ENCODE measurements around the gene MYOZ3. TPM values are rescaled to one million over a fixed set of nuclear protein-coding genes. Genes with fewer than 3 reads are reported as not detected.

Gene MYOZ3
- total and polyA plus RNA-seq, 2 of the 8 experiments (the other 6 are each of a cell fraction or from before 2014, with no cell fraction given) = 9.6 to 19.1 TPM

- no peak overlapping the region for H3K56ac ChIP-seq (replicated peaks; ENCODE audit: insufficient read length, low read depth, low read length)
- no peak overlapping the region for H2BK12ac ChIP-seq (ENCODE audit: low read depth, low read length)
- no peak overlapping the region for H2BK120ac ChIP-seq (replicated peaks; ENCODE audit: low read depth, low read length)
- H3K79me2 ChIP-seq (ENCODE audit: control insufficient read depth in 1 of 2, insufficient read depth in 2 of 2, low read length in 2 of 2) = no peaks in the 10 kb centered on the region
- H3K27me3 ChIP-seq (replicated peaks in 1 of 4; ENCODE audit: control insufficient read depth in 3 of 4, extremely low read depth in 1 of 4, insufficient read depth in 3 of 4, low read length in 3 of 4) = no peaks in the 10 kb centered on the region
- no peak overlapping the region for H4K91ac ChIP-seq (replicated peaks; ENCODE audit: insufficient read length, low read length)
- H3K23ac ChIP-seq (ENCODE audit: insufficient read length) = no peak overlapping the region
- H2AFZ ChIP-seq (ENCODE audit: low read length) = no peak overlapping the region
- no peaks in the 10 kb centered on the region for H3K36me3 ChIP-seq (ENCODE audit: control insufficient read depth in 2 of 4, insufficient read depth in 4 of 4, low read length in 3 of 4)
- FAIRE-seq (no peak), DNase-seq (ENCODE audit: low read depth in 1 of 2, low spot score in 2 of 2) (no peak)
- no peak overlapping the region for H3K4me3 ChIP-seq (ENCODE audit: extremely low read depth in 1 of 4, insufficient read depth in 2 of 4, low read depth in 3 of 4, low read length in 4 of 4)
- H3K79me1 ChIP-seq (ENCODE audit: low read depth, low read length) = no peaks in the 10 kb centered on the region
- H4K8ac ChIP-seq (ENCODE audit: extremely low read depth, insufficient read depth, low read length) = no peak overlapping the region
- 64% methylated on average over 1 of the region's 1 CpG; no CpG with 5 or more reads in 1 of the 2 experiments for WGBS, 2 experiments (ENCODE audit: extremely low coverage in 1 of 2, insufficient coverage in 1 of 2, insufficient read length in 1 of 2, insufficient replicate concordance in 2 of 2, low coverage in 1 of 2, low lambda C conversion rate in 2 of 2, missing lambda C conversion rate in 1 of 2)
- no peak overlapping the region for H2BK15ac ChIP-seq (ENCODE audit: low read length)
- H2BK20ac ChIP-seq (ENCODE audit: low read length) = no peak overlapping the region
- H3K23me2 ChIP-seq (ENCODE audit: low read depth, low read length) = no peaks in the 10 kb centered on the region
- H3K4me1 ChIP-seq (replicated peaks in 1 of 4; ENCODE audit: control insufficient read depth in 3 of 4, insufficient read depth in 4 of 4, low read length in 3 of 4) = peaks cover 0 to 22% (median 13%) of the 10 kb centered on the region in 4 experiments; a peak in 5 of 7 replicates
- ChIA-PET POLR2A (ENCODE audit: partially characterized antibody) (interaction anchor here (0.7 to 1.9 kb wide), 3 partner anchors 10 to 188 kb away, joined by 3 to 6 read pairs (median 3); partner anchors contain the start of gene RPS14), CTCF (ENCODE audit: partially characterized antibody) (interaction anchor here (0.7 to 18.4 kb wide), 4 partner anchors 18 to 76 kb away, joined by 3 to 247 read pairs (median 7); partner anchors contain the start of gene MYOZ3)
- no peak overlapping the region for H2AK5ac ChIP-seq (ENCODE audit: low read depth, low read length)
- H4K20me1 ChIP-seq (replicated peaks in 1 of 2; ENCODE audit: control insufficient read depth in 1 of 2, insufficient read depth in 2 of 2, low read length in 2 of 2) = no peaks in the 10 kb centered on the region
- no peak overlapping the region for H3K18ac ChIP-seq (ENCODE audit: extremely low read depth, low read length)
- no peak overlapping the region for H3K4ac ChIP-seq (replicated peaks; ENCODE audit: insufficient read length, low read depth, low read length)
- no peaks in the 10 kb centered on the region for H3K9me3 ChIP-seq (ENCODE audit: insufficient read depth in 2 of 2, low read depth in 1 of 2, low read length in 1 of 2)
- no peak overlapping the region for H3K9ac ChIP-seq (replicated peaks in 1 of 4; ENCODE audit: extremely low read depth in 1 of 4, low read depth in 3 of 4, low read length in 3 of 4)
- H4K5ac ChIP-seq (ENCODE audit: insufficient read length, low read depth, low read length) = no peak overlapping the region
- H3K27ac ChIP-seq (ENCODE audit: low read depth, low read length) = no peak overlapping the region
- H3K14ac ChIP-seq (ENCODE audit: insufficient read length) = no peak overlapping the region
- peak overlapping the region in 1 of 2 experiments; percentile 50; a peak in 2 of 4 replicates for H3K4me2 ChIP-seq (ENCODE audit: insufficient read depth in 1 of 2, low read depth in 2 of 2, low read length in 2 of 2)
- H2BK5ac ChIP-seq (ENCODE audit: low read depth, low read length) = no peak overlapping the region
- TF ChIP-seq SP1 (IDR thresholded peaks at IDR 0.05; ENCODE audit: low read depth, low read length) (no peak), KDM5A (IDR thresholded peaks at IDR 0.05; ENCODE audit: low read length) (no peak), CTCF (IDR thresholded peaks at IDR 0.05; ENCODE audit: control extremely low read depth in 1 of 3, insufficient read depth in 1 of 3, low read depth in 1 of 3, low read length in 3 of 3) (no peak), EP300 (IDR thresholded peaks at IDR 0.05; ENCODE audit: borderline replicate concordance in 1 of 2, low read depth in 2 of 2, low read length in 2 of 2) (no peak), E2F6 (IDR thresholded peaks at IDR 0.05) (no peak), BCL11A (IDR thresholded peaks at IDR 0.05; ENCODE audit: low read depth in 2 of 2, low read length in 2 of 2) (no peak), FOSL1 (IDR thresholded peaks at IDR 0.05; ENCODE audit: insufficient read depth, low read depth, low read length) (no peak), SRF (IDR thresholded peaks at IDR 0.05; ENCODE audit: low read depth, low read length) (no peak), GTF2F1 (IDR thresholded peaks at IDR 0.05; ENCODE audit: borderline replicate concordance, low read depth, low read length) (no peak), SUZ12 (IDR thresholded peaks at IDR 0.05; ENCODE audit: low read length) (no peak), CREB1 (IDR thresholded peaks at IDR 0.05) (no peak)
These were observed 23.0 kb upstream of the MYOZ3 start for GRCh38 chr5:150638053-150638444.
